ENCODE measurements around the gene MAGEA2B.
"Not testable (repeated sequence)": the region's sequence is repeated elsewhere in the genome, so short reads cannot be mapped to it uniquely, and the experiment has no call there.

The MAGEA2B gene

DNA sequence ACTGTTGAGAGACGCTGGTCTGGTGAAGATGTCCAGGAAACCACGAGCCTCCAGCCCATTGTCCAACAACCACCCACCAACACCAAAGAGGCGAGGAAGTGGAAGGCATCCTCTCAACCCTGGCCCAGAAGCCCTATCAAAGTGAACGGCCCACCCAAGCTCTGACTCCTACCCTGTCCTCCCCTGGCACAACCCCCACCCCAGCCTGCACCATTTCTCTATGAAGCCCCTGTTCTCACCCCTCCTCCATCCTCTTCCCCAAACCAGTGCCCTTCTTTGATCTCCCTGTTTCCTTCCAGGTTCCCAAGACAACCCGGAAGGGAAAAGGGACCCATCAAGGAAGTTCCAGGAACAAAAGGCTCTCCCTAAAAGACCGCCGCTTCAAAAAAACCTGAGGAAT is 45.1 kb downstream of the MAGEA2B start:
- not testable (repeated sequence) for DNase-seq

GRCh38 chrX:152761582-152761981 is 47.2 kb downstream of the MAGEA2B start:
- not testable (repeated sequence) for DNase-seq

DNA sequence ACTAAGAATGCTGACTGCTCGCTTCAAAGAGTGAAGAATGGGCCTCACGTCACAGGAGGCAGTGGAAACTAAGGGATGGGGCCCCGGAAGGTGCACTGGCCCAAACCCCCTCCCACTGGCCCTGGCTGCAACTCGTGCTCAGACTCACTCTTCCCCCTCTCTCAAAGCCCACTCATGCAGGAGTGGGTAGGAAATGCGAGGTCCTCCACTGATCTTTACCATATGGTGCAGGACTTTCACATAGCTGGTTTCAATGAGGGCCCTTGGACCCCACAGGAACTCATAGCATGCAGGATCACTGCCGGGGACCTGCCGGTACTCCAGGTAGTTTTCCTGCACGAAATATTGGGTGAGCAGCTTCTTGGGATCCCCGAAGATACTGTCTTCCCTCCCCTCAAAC is 52.1 kb downstream of the MAGEA2B start:
- not testable (repeated sequence) for DNase-seq
